HG02938 (cell line): ENCODE measurements around the gene GPSM3.
"Not testable (repeated sequence)": the region's sequence is repeated elsewhere in the genome, so short reads cannot be mapped to it uniquely, and the experiment has no call there.

Experiments
- ATAC-seq: cut with Tn5 transposase; IDR thresholded peaks from one replicate; pipeline ENCODE4 v1.9.1; 2021; ENCODE audit warnings: mild to moderate bottlenecking, moderate library complexity; ENCODE audit not compliant: unreplicated experiment

The GPSM3 gene

GRCh38 chr6:32188381-32189068 is 3.9 kb downstream of the GPSM3 start:
- no peak for ATAC-seq

DNA sequence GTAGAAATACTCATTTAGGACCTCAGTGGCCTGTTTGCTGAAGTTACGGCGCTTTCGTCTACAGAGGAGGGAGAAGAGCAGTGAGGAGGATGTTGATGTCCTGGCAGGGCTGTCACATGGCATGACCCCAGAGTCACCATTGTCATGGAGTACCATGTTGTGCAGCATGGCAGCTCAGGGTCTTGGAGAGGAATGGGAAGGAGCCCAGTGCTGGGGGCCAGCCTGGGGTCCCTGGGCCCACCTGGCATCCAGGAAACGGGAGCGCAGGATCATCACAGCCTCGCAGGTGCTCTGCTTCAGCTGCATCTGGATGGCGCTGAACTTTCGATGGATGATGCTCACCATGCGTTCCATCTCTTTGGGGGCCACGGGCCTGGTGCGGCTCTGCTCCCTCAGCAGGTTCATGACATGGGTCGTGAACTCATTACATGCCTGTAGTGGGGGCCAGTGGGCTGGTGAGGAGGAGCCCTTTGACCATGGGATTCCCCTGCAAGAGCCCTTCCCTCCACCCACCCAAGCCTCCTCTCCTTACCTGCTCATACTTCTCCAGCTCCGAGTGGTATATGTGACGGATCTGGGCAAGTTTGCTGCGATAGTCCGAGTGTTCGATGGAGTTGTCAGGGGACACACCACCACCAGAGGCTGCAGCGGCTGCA is 4.6 kb downstream of the GPSM3 start:
- ATAC-seq, result not testable (repeated sequence)

- no peak for ATAC-seq
Observed at GRCh38 chr6:32187009-32187709, 5.3 kb downstream of the GPSM3 start.

- ATAC-seq, result not testable (repeated sequence)
Observed at GRCh38 chr6:32186151-32186840, 6.1 kb downstream of the GPSM3 start.

GRCh38 chr6:32185681-32186131 is 6.7 kb downstream of the GPSM3 start:
- not testable (repeated sequence) for ATAC-seq

GRCh38 chr6:32184084-32184640 is 8.3 kb downstream of the GPSM3 start, which contains the start of gene AGER:
AGER (minus strand) TSS chr6:32184253; CDS start chr6:32184222, 31 bp downstream.
- ATAC-seq, result no peak

GRCh38 chr6:32183483-32184083 is 8.9 kb downstream of the GPSM3 start:
- ATAC-seq, result no peak

GRCh38 chr6:32183030-32183429 is 9.4 kb downstream of the GPSM3 start:
- no peak for ATAC-seq

DNA sequence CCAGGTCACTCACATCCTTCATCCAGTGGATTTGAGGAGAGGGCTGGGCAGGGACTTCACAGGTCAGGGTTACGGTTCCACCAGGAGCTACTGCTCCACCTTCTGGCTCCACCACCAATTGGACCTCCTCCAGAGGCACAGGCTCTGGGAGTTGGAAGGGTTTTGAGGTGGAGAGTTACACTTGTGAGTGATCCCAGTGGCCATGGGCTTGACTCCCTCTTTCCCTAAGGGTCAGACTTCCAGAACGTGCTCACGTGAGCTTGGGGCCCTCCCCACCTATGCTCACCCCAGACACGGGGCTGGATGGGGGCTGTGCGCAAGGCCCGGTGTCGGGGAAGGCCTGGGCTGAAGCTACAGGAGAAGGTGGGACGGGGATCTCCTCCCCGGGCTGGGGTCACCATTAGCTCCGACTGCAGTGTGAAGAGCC is 9.9 kb downstream of the GPSM3 start:
- ATAC-seq, result no peak

DNA sequence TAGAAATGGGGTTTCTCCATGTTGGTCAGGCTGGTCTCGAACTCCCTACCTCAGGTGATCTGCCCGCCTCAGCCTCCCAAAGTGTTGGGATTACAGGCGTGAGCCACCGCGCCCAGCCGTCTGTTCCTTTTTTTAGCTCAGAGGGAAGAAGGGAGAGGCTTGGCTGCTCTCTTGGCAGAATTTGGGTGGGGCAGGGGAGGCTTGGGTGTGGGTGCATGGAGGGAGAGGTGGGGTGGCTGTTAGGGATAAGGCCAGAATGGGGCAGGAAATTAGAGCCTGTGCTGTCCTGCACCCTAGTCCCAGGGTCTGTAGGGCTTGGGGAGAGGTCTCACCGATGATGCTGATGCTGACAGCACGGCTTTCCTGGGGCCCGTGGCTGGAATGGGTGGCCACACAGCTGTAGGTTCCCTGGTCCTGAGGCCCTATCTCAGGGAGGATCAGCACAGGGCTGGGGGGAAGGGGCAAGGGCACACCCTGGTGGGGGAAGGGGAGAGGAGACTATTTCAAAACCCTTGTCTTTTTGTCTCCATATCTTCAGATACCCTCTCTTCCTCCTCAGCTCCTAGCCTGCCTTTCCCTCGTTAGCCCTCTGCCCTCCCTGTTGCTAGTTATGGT is 10.4 kb downstream of the GPSM3 start:
- no peak for ATAC-seq

DNA sequence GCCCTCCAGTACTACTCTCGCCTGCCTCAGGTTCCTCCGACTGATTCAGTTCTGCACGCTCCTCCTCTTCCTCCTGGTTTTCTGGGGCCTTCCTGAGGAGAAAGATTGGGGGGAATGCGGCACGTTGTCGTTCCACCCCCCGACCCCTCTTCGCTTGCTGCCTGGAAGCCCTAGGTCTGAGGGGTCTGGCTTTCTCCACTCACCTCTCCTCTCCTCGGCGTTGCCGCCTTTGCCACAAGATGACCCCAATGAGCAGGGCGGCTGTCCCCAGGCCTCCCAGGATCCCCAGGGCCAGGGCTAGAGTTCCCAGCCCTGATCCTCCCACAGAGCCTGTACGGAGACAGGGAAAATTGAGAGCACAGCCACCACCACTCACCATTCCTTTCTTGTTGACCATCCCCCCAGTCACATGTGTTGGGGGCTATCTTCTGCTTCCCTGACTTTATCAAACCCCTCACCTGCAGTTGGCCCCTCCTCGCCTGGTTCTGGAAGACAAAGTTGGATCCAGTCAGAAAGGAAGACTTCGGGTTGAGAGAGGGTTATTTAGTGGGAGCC is 11.2 kb downstream of the GPSM3 start:
- no peak for ATAC-seq

- no peak for ATAC-seq
Observed at GRCh38 chr6:32179766-32180405, 12.6 kb downstream of the GPSM3 start.

- ATAC-seq, result no peak
Observed at GRCh38 chr6:32178547-32179440, 13.6 kb downstream of the GPSM3 start.

- ATAC-seq, result peak; percentile 75
Observed at GRCh38 chr6:32177788-32178546, 14.5 kb downstream of the GPSM3 start, which contains the start of gene RNF5. RNF5 (plus strand) TSS chr6:32178405; CDS start chr6:32178512, 107 bp downstream.

DNA sequence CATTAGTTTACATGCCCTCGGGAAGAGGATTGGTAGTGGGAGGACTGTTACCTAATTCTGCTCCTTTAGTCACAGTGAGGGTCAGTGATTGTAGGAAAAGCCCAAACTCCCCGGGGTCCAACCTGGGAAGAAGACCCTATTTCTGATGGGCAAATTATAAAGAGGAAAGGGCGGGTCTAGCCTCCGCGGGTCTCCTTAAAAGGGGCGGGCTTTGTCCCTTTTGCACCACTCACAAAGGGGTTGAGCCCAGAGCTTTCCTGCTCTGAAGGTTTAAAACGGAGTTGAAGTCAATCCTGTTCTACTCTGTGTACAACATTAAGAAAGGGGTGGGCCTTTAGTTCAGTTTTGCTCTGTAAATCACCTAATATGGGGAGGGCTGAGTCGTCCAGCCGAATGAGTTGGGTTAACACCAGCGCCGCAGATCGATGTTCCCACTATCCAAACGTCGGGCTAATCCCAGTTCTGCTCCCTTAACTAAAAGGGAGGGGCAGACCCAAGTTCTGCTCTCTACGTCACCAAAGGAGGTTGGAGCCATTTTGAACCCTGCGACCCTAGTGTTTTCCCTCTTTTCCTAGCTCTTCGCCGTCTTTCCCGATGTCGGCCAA is 15.2 kb downstream of the GPSM3 start:
- ATAC-seq, result no peak

- ATAC-seq, result no peak
Observed at GRCh38 chr6:32176476-32177182, 15.8 kb downstream of the GPSM3 start.
